ENCODE data around the gene KLHL22.
A peak's percentile ranks its signal among the peaks of the same experiment; 100 is the strongest.

Gene KLHL22

DNA sequence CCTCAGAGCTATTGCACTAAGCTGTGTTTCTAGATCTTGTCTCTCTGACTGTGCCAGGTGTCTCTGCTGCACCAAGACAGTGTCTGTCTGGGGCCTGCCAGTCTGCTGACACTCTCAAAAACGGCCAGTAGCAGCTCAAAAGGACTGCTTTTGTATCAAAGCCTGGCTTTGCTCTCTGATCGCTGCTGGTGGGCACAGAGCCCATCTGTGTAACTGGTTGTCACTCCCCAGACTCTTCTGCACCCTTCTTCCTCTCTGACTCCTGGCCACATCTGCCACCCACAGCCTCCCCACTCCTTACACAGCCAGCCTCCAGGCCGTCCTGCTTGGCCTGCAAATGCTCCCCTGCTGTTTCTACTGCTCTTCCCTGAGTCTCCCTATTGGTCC, 38.3 kb upstream of the KLHL22 start:
- no peak overlapping the region for H3K4me3 ChIP-seq (ENCODE audit: low read depth, low read length)
- peak overlapping the region; percentile 83 for H3K4ac ChIP-seq (ENCODE audit: low read depth, low read length)
- no peak overlapping the region for H3K9ac ChIP-seq (ENCODE audit: low read length)
- H3K36me3 ChIP-seq (ENCODE audit: control insufficient read depth in 1 of 2, insufficient read depth in 2 of 2, low read length in 2 of 2), result peaks cover 28 to 30% of the 10 kb centered on the region in 2 experiments
- H3K79me2 ChIP-seq (ENCODE audit: control insufficient read depth, insufficient read depth, low read length, poor library complexity), result peaks cover 25% of the 10 kb centered on the region
- peak overlapping the region; percentile 19 for H2BK12ac ChIP-seq (ENCODE audit: low read length)
- peaks cover 54 to 58% of the 10 kb centered on the region in 2 experiments for H3K4me1 ChIP-seq (ENCODE audit: control insufficient read depth in 1 of 2, insufficient read depth in 2 of 2, low read length in 2 of 2)
- H4K91ac ChIP-seq (ENCODE audit: low read depth, low read length), result peak overlapping the region; percentile 34
- H3K27me3 ChIP-seq (ENCODE audit: insufficient read depth, low read length), result no peaks in the 10 kb centered on the region
- no peaks in the 10 kb centered on the region for H3K9me3 ChIP-seq (ENCODE audit: insufficient read depth, low read depth, low read length)
- no peak overlapping the region for H2BK120ac ChIP-seq (ENCODE audit: insufficient read depth, low read length, poor library complexity)
- no peak overlapping the region for H2AFZ ChIP-seq (ENCODE audit: insufficient read depth, low read length, poor library complexity)
- H3K23ac ChIP-seq (ENCODE audit: low read length), result no peak overlapping the region
- H3K27ac ChIP-seq (ENCODE audit: low read depth, low read length), result peak overlapping the region; percentile 95
- no peak overlapping the region for H4K8ac ChIP-seq (ENCODE audit: low read depth, low read length)
- H3K18ac ChIP-seq (ENCODE audit: low read length), result peak overlapping the region; percentile 54
- H4K12ac ChIP-seq (ENCODE audit: low read depth, low read length), result no peak overlapping the region
- H3K14ac ChIP-seq (ENCODE audit: low read length), result peak overlapping the region; percentile 17
- H3K79me1 ChIP-seq (ENCODE audit: low read length), result peaks cover 22% of the 10 kb centered on the region
- H3K4me2 ChIP-seq (ENCODE audit: low read length), result no peak overlapping the region
- peak overlapping the region; percentile 20 for H2AK5ac ChIP-seq (ENCODE audit: low read length)
- no CpG with 5 or more reads among the region's 3 CpGs for WGBS (ENCODE audit: extremely low coverage, insufficient coverage, insufficient read length)
- no peak overlapping the region for H2BK5ac ChIP-seq (ENCODE audit: low read depth, low read length, poor library complexity)
- DNase-seq, result no peak

DNA sequence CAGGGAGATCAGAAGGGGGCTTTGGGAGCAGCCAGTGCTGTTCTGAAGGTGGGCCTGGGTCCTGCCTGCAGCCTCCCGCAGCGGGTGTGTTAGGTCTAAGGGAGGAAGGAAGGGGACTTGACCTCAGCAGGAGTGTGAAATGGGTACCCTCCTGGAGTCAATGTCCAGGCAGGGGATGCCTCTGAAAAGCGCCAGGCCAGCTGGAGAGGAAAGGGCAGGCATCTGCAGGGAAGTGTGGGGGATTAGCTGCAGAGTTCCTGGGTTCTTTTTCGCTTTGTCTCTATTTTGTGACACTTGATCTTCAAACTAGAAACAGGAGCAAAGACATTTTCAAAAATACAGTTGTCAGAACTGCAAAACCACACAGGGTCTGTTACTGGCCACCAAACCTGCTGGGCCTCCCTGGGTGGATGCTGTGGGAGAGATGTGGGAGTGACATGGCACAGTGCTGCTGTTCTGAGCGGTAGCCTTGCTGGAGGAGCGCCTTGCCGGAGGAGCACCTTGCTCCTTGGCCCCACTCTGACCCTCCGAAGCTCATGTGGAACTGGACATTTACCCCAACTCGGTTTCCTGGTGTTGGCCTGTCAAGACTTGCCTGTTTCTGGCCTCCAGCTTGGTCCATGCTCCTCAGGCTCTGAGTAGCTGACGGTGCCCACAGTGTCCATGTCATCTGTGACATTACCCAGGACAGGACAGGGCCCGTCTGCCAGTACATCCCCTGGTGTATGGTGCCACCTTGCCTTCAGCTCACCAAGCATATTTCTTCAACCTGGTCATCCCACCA, 37.7 kb upstream of the KLHL22 start:
- Histone ChIP-seq H3K23ac (ENCODE audit: low read length) (no peak overlapping the region), H3K14ac (ENCODE audit: low read length) (peak overlapping the region; percentile 20), H3K36me3 (ENCODE audit: control insufficient read depth in 1 of 2, insufficient read depth in 2 of 2, low read length in 2 of 2) (peaks cover 30% of the 10 kb centered on the region in 2 experiments), H3K4me3 (ENCODE audit: low read depth, low read length) (no peak overlapping the region), H3K27ac (ENCODE audit: low read depth, low read length) (peak overlapping the region; percentile 95), H3K18ac (ENCODE audit: low read length) (peak overlapping the region; percentile 54), H2AK5ac (ENCODE audit: low read length) (no peak overlapping the region), H3K79me2 (ENCODE audit: control insufficient read depth, insufficient read depth, low read length, poor library complexity) (peaks cover 29% of the 10 kb centered on the region), H4K8ac (ENCODE audit: low read depth, low read length) (no peak overlapping the region), H4K91ac (ENCODE audit: low read depth, low read length) (peak overlapping the region; percentile 45), H2BK120ac (ENCODE audit: insufficient read depth, low read length, poor library complexity) (no peak overlapping the region), H2BK12ac (ENCODE audit: low read length) (peak overlapping the region; percentile 8), H3K79me1 (ENCODE audit: low read length) (peaks cover 22% of the 10 kb centered on the region), H3K4ac (ENCODE audit: low read depth, low read length) (peak overlapping the region; percentile 83), H2AFZ (ENCODE audit: insufficient read depth, low read length, poor library complexity) (no peak overlapping the region), H3K4me2 (ENCODE audit: low read length) (no peak overlapping the region), H4K12ac (ENCODE audit: low read depth, low read length) (no peak overlapping the region), H3K9ac (ENCODE audit: low read length) (no peak overlapping the region), H2BK5ac (ENCODE audit: low read depth, low read length, poor library complexity) (no peak overlapping the region), H3K27me3 (ENCODE audit: insufficient read depth, low read length) (no peaks in the 10 kb centered on the region), H3K9me3 (ENCODE audit: insufficient read depth, low read depth, low read length) (no peaks in the 10 kb centered on the region), H3K4me1 (ENCODE audit: control insufficient read depth in 1 of 2, insufficient read depth in 2 of 2, low read length in 2 of 2) (peaks cover 57 to 58% of the 10 kb centered on the region in 2 experiments)
- DNase-seq, result no peak
- no CpG with 5 or more reads among the region's 11 CpGs for WGBS (ENCODE audit: extremely low coverage, insufficient coverage, insufficient read length)

DNA sequence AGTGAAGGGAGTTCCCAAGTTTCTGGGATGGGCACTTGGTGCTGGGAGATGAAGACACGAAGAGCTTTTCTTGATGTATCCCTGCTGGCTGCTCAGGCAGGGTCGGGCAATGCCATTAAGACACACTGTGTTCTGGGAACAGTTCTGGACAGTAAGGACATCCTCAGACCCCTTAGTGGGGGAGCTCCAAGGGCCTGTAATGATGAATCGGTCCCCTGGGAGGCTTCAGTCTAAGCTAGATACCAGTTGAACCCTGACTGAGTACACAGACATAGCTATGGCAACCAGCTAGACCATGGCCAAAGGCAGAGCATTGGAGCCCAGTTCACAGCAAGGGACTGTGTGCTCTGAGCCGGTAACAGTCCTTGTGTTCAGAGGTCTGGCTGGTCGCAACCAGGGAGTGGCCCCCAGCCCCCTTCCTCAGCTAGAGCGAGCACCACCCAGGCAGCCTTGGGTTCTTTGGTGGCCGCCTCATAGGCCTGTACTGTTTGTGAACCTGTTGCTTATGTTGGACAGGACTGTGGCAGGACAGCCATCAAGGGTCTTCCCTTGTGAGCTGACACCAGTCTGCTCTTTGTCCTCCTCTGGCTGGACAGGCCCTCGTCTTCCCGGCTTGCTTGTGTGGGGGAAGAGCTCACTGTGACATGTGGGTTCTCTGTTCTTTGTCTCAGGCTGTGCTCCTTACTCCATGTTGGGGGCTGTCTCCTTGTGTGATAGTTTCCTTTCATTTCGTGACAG, 36.8 kb upstream of the KLHL22 start:
- Histone ChIP-seq H3K79me1 (ENCODE audit: low read length) (peaks cover 22% of the 10 kb centered on the region), H3K4me3 (ENCODE audit: low read depth, low read length) (no peak overlapping the region), H3K14ac (ENCODE audit: low read length) (peak overlapping the region; percentile 41), H3K4me1 (ENCODE audit: control insufficient read depth in 1 of 2, insufficient read depth in 2 of 2, low read length in 2 of 2) (peaks cover 57 to 58% of the 10 kb centered on the region in 2 experiments), H4K8ac (ENCODE audit: low read depth, low read length) (no peak overlapping the region), H3K27me3 (ENCODE audit: insufficient read depth, low read length) (no peaks in the 10 kb centered on the region), H2BK12ac (ENCODE audit: low read length) (peak overlapping the region; percentile 0), H2AFZ (ENCODE audit: insufficient read depth, low read length, poor library complexity) (no peak overlapping the region), H3K18ac (ENCODE audit: low read length) (peak overlapping the region; percentile 27), H3K27ac (ENCODE audit: low read depth, low read length) (peak overlapping the region; percentile 95), H3K4ac (ENCODE audit: low read depth, low read length) (peak overlapping the region; percentile 14), H3K4me2 (ENCODE audit: low read length) (no peak overlapping the region), H3K36me3 (ENCODE audit: control insufficient read depth in 1 of 2, insufficient read depth in 2 of 2, low read length in 2 of 2) (peaks cover 27 to 29% of the 10 kb centered on the region in 2 experiments), H4K91ac (ENCODE audit: low read depth, low read length) (peak overlapping the region; percentile 45), H2AK5ac (ENCODE audit: low read length) (peak overlapping the region; percentile 2), H3K9ac (ENCODE audit: low read length) (no peak overlapping the region), H2BK5ac (ENCODE audit: low read depth, low read length, poor library complexity) (peak overlapping the region; percentile 6), H2BK120ac (ENCODE audit: insufficient read depth, low read length, poor library complexity) (peak overlapping the region; percentile 45), H3K9me3 (ENCODE audit: insufficient read depth, low read depth, low read length) (no peaks in the 10 kb centered on the region), H4K12ac (ENCODE audit: low read depth, low read length) (no peak overlapping the region), H3K79me2 (ENCODE audit: control insufficient read depth, insufficient read depth, low read length, poor library complexity) (peaks cover 31% of the 10 kb centered on the region), H3K23ac (ENCODE audit: low read length) (no peak overlapping the region)
- no CpG with 5 or more reads among the region's 10 CpGs for WGBS (ENCODE audit: extremely low coverage, insufficient coverage, insufficient read length)
- no peak for DNase-seq

DNA sequence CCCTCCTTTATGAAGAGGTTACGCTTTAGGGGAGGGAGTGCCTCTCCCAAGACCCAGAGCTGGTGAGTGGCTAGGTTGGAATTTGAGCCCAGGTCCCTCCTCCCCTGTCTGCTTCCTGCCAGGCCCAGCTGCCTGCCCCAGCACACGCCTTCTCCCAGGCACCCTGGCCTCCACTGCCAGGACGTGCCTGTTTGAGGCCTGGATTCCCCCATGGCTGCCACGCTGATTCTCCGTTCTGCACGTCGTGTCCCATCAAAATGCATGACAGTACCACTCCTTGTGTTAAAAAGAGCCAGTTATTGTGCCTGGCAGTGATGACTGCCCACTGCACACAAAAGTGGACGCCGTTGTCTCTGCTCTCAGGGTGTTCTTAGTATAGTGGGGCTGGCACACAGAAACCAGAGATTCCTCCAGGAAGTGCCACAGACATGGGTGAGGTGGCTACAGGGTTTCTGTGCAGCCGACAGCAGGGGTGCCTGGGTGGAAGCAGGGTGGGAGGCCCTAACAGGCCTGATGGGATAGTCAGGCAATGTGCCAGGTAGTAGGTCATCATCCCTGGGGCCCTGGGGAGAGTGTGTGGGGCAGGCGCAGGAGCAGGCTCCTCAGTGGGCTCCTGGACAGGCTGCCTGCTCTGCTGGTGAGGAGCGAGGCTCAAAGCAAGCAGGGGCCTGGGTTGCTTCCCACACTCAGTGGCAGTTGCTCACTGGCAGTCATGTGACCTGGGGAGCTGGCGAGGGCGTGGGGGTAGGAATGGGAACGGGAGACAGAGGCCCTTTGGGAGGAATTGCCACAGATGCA, 36.0 kb upstream of the KLHL22 start:
- Histone ChIP-seq H3K4ac (ENCODE audit: low read depth, low read length) (peak overlapping the region; percentile 14), H3K79me2 (ENCODE audit: control insufficient read depth, insufficient read depth, low read length, poor library complexity) (peaks cover 30% of the 10 kb centered on the region), H3K9ac (ENCODE audit: low read length) (no peak overlapping the region), H3K4me1 (ENCODE audit: control insufficient read depth in 1 of 2, insufficient read depth in 2 of 2, low read length in 2 of 2) (peaks cover 53 to 55% of the 10 kb centered on the region in 2 experiments), H3K4me2 (ENCODE audit: low read length) (peak overlapping the region; percentile 38), H4K91ac (ENCODE audit: low read depth, low read length) (peak overlapping the region; percentile 45), H3K4me3 (ENCODE audit: low read depth, low read length) (no peak overlapping the region), H2BK120ac (ENCODE audit: insufficient read depth, low read length, poor library complexity) (peak overlapping the region; percentile 45), H3K14ac (ENCODE audit: low read length) (peak overlapping the region; percentile 41), H4K12ac (ENCODE audit: low read depth, low read length) (no peak overlapping the region), H3K36me3 (ENCODE audit: control insufficient read depth in 1 of 2, insufficient read depth in 2 of 2, low read length in 2 of 2) (peaks cover 18 to 22% of the 10 kb centered on the region in 2 experiments), H3K79me1 (ENCODE audit: low read length) (peaks cover 23% of the 10 kb centered on the region), H2BK12ac (ENCODE audit: low read length) (peak overlapping the region; percentile 9), H4K8ac (ENCODE audit: low read depth, low read length) (peak overlapping the region; percentile 33), H3K27ac (ENCODE audit: low read depth, low read length) (peak overlapping the region; percentile 95), H3K9me3 (ENCODE audit: insufficient read depth, low read depth, low read length) (no peaks in the 10 kb centered on the region), H3K23ac (ENCODE audit: low read length) (no peak overlapping the region), H2BK5ac (ENCODE audit: low read depth, low read length, poor library complexity) (peak overlapping the region; percentile 58), H3K18ac (ENCODE audit: low read length) (peak overlapping the region; percentile 27), H2AK5ac (ENCODE audit: low read length) (peak overlapping the region; percentile 21), H3K27me3 (ENCODE audit: insufficient read depth, low read length) (no peaks in the 10 kb centered on the region), H2AFZ (ENCODE audit: insufficient read depth, low read length, poor library complexity) (no peak overlapping the region)
- WGBS (ENCODE audit: extremely low coverage, insufficient coverage, insufficient read length), result no CpG with 5 or more reads among the region's 15 CpGs
- peak; percentile 85 to 90 for DNase-seq

All from trophoblast cell (in vitro differentiated cells and primary cell).